Aorta (tissue), 5 donors: ENCODE measurements around the gene E2F8. TPM values are rescaled to one million over a fixed set of nuclear protein-coding genes. Genes with fewer than 3 reads are reported as not detected.

Experiments
- ATAC-seq: fragments of 200-7000 bp; cut with Tn5 transposase; one replicate; pipeline ENCODE4 v1.9.1; 2022; ENCODE audit warnings: moderate library complexity; ENCODE audit not compliant: low FRiP score
- DNase-seq, 2 donors: peaks; one replicate each; pipeline ENCODE4 v3.0.0-alpha.2; 2020
- H3K27ac ChIP-seq, 2 donors: one replicate each; pipeline ENCODE4 v1.5.1; 2013; ENCODE audit warnings: low read length in 2 of 2, mild to moderate bottlenecking in 2 of 2, moderate library complexity in 2 of 2, control low read depth in 1 of 2, inconsistent platforms in 1 of 2, low read depth in 1 of 2
- H3K27me3 ChIP-seq, 2 donors: one replicate each; pipeline ENCODE4 v1.6.1; 2013; ENCODE audit warnings: control low read depth in 1 of 2, low read length in 1 of 2, mild to moderate bottlenecking in 1 of 2, moderate library complexity in 1 of 2; ENCODE audit not compliant: insufficient read depth in 2 of 2, control insufficient read depth in 1 of 2
- H3K36me3 ChIP-seq, 2 donors: one replicate each; pipeline ENCODE4 v1.6.1; 2013; ENCODE audit warnings: control low read depth in 1 of 2, low read length in 1 of 2, mild to moderate bottlenecking in 1 of 2; ENCODE audit not compliant: insufficient read depth in 2 of 2, control insufficient read depth in 1 of 2
- H3K4me1 ChIP-seq, 2 donors: one replicate each; pipeline ENCODE4 v1.6.1; 2013; ENCODE audit warnings: low read length in 2 of 2, control low read depth in 1 of 2, mild to moderate bottlenecking in 1 of 2, moderate library complexity in 1 of 2; ENCODE audit not compliant: insufficient read depth in 2 of 2, control insufficient read depth in 1 of 2
- H3K4me3 ChIP-seq, 2 donors: one replicate each; pipeline ENCODE4 v1.5.1; 2013; ENCODE audit warnings: low read length in 2 of 2, control low read depth in 1 of 2, mild to moderate bottlenecking in 1 of 2
- H3K9me3 ChIP-seq: one replicate; pipeline ENCODE4 v1.6.1; 2013; ENCODE audit warnings: mild to moderate bottlenecking, low read length; ENCODE audit not compliant: control insufficient read depth
- WGBS, 2 donors: extraction: QIAGEN DNeasy Blood & Tissue Kit; methylation state at CpG; one replicate each; pipeline ENCODE4 v1.1.7; 2013; 5-methylcytosine and 5-hydroxymethylcytosine counted together
- intact Hi-C, 2 donors: fragments of 100-400 bp; cut with DNase I; formaldehyde crosslinking; loops; one replicate each; pipeline versions ENCODE4 v1.14.2 to v1.15.0; 2022
- polyA plus RNA-seq, 2 donors: library from polyadenylated mRNA; stranded (reverse); fragments of 200-250 nt; gene quantifications; one replicate each; pipeline ENCODE4 v1.2.3, GENCODE V29; 2013
- total RNA-seq, 2 donors: library from RNA; stranded (reverse); fragmentation: NEBNext Ultra II Directional; extraction: Animal tissue kit (Norgen Biotek cat#: 25700); gene quantifications; one replicate each; pipeline ENCODE4 v1.2.1, GENCODE V29; 2021
- donor health status: healthy with polysubstance abuse.
- donor health status: Bipolar disorder and iron deficiency.
- donor health status: DM: no; HTN: no; CAD: no.
- donor health status: DM: no; HTN: no; CAD: no.
- donor health status: DM: yes; HTN: yes; CAD: no.

The E2F8 gene
- total and polyA plus RNA-seq, 4 donors: 0.05 to 0.63 (median 0.29) TPM; not detected in 1

- no peak for DNase-seq
- 84 to 88% methylated on average over 6 of the region's 6 CpGs for WGBS, 2 donors
- intact Hi-C loops: no loop called here
- no peak for ATAC-seq
- H3K9me3 ChIP-seq: no peaks in the 10 kb centered on the region
- no peak overlapping the region for H3K4me3 ChIP-seq
- no peak overlapping the region for H3K27ac ChIP-seq
- H3K4me1 ChIP-seq: no peaks in the 10 kb centered on the region
- H3K27me3 ChIP-seq: peaks cover 0 to 3% of the 10 kb centered on the region in 2 donors
- H3K36me3 ChIP-seq: no peaks in the 10 kb centered on the region
These were observed 3.3 kb upstream of the E2F8 start for GRCh38 chr11:19244084-19244483.

GRCh38 chr11:19243613-19244012 is 2.9 kb upstream of the E2F8 start:
- Histone ChIP-seq H3K4me1 (no peaks in the 10 kb centered on the region), H3K27me3 (peaks cover 0 to 3% of the 10 kb centered on the region in 2 donors), H3K27ac (no peak overlapping the region), H3K4me3 (no peak overlapping the region), H3K36me3 (no peaks in the 10 kb centered on the region), H3K9me3 (no peaks in the 10 kb centered on the region)
- intact Hi-C loops: no loop called here
- ATAC-seq (no peak), DNase-seq (no peak)

GRCh38 chr11:19243143-19243542 is 2.4 kb upstream of the E2F8 start:
- peaks cover 0 to 3% of the 10 kb centered on the region in 2 donors for H3K27me3 ChIP-seq
- 78 to 83% methylated on average over 5 of the region's 5 CpGs for WGBS, 2 donors
- ATAC-seq: no peak
- H3K4me3 ChIP-seq: no peak overlapping the region
- no peaks in the 10 kb centered on the region for H3K4me1 ChIP-seq
- intact Hi-C loops: no loop called here
- H3K9me3 ChIP-seq: no peaks in the 10 kb centered on the region
- no peaks in the 10 kb centered on the region for H3K36me3 ChIP-seq
- H3K27ac ChIP-seq: no peak overlapping the region
- no peak for DNase-seq

GRCh38 chr11:19242179-19242932 is 1.6 kb upstream of the E2F8 start:
- H3K27me3 ChIP-seq: peaks cover 0 to 3% of the 10 kb centered on the region in 2 donors
- H3K27ac ChIP-seq: no peak overlapping the region
- intact Hi-C loops: no loop called here
- H3K4me1 ChIP-seq: no peaks in the 10 kb centered on the region
- H3K9me3 ChIP-seq: no peaks in the 10 kb centered on the region
- no peak overlapping the region for H3K4me3 ChIP-seq
- no peak for ATAC-seq
- WGBS, 2 donors: 12 to 14% methylated on average over 55 of the region's 55 CpGs
- no peak for DNase-seq
- no peaks in the 10 kb centered on the region for H3K36me3 ChIP-seq

- intact Hi-C loops: no loop called here
- DNase-seq (peak; percentile 53 to 78), ATAC-seq (peak; percentile 34)
- WGBS, 2 donors: 0 to 1% methylated on average over 55 to 92 of the region's 92 CpGs
- peak overlapping the region; percentile 86 to 99 for H3K4me3 ChIP-seq
- no peaks in the 10 kb centered on the region for H3K4me1 ChIP-seq
- H3K27me3 ChIP-seq: peaks cover 0 to 3% of the 10 kb centered on the region in 2 donors
- no peaks in the 10 kb centered on the region for H3K36me3 ChIP-seq
- no peak overlapping the region for H3K27ac ChIP-seq
- no peaks in the 10 kb centered on the region for H3K9me3 ChIP-seq
These were observed 774 bp upstream of the E2F8 start for GRCh38 chr11:19241260-19242178.

GRCh38 chr11:19239039-19239438 is 1.7 kb downstream of the E2F8 start:
- DNase-seq: no peak
- ATAC-seq: no peak
- Histone ChIP-seq H3K4me1 (no peaks in the 10 kb centered on the region), H3K36me3 (no peaks in the 10 kb centered on the region), H3K4me3 (no peak overlapping the region), H3K27me3 (peaks cover 0 to 3% of the 10 kb centered on the region in 2 donors), H3K27ac (no peak overlapping the region), H3K9me3 (peaks cover 4% of the 10 kb centered on the region)
- 96 to 97% methylated on average over 3 of the region's 3 CpGs for WGBS, 2 donors
- intact Hi-C loops: no loop called here

- H3K27ac ChIP-seq: no peak overlapping the region
- peaks cover 4% of the 10 kb centered on the region for H3K9me3 ChIP-seq
- ATAC-seq (no peak), DNase-seq (no peak)
- intact Hi-C loops: no loop called here
- no peaks in the 10 kb centered on the region for H3K36me3 ChIP-seq
- no peaks in the 10 kb centered on the region for H3K4me1 ChIP-seq
- no peaks in the 10 kb centered on the region for H3K27me3 ChIP-seq
- no peak overlapping the region for H3K4me3 ChIP-seq
- 85% methylated on average over 5 of the region's 5 CpGs for WGBS, 2 donors
These were observed 2.9 kb downstream of the E2F8 start for GRCh38 chr11:19237813-19238212.

- peaks cover 4% of the 10 kb centered on the region for H3K9me3 ChIP-seq
- no peak for ATAC-seq
- H3K36me3 ChIP-seq: no peaks in the 10 kb centered on the region
- no peak for DNase-seq
- WGBS, 2 donors: 81 to 92% methylated on average over 8 of the region's 8 CpGs
- H3K4me3 ChIP-seq: no peak overlapping the region
- intact Hi-C loops: no loop called here
- H3K4me1 ChIP-seq: no peaks in the 10 kb centered on the region
- no peak overlapping the region for H3K27ac ChIP-seq
- H3K27me3 ChIP-seq: no peaks in the 10 kb centered on the region
These were observed 3.4 kb downstream of the E2F8 start for GRCh38 chr11:19237381-19237780.
